Stimulated activated CD8-positive, alpha-beta memory T cell treated with anti-CD3 and anti-CD28 coated beads, Interleukin-7, amount 100 ng/mL, for 4 hours (primary cell): ENCODE measurements around the gene TMPRSS12.
"Not testable (repeated sequence)": the region's sequence is repeated elsewhere in the genome, so short reads cannot be mapped to it uniquely, and the experiment has no call there.

Experiments
- DNase-seq, 2 donors: peaks; one replicate each; pipeline ENCODE4 v3.0.0-alpha.2; 2020; ENCODE audit warnings: low read depth in 2 of 2

TMPRSS12 gene

DNA sequence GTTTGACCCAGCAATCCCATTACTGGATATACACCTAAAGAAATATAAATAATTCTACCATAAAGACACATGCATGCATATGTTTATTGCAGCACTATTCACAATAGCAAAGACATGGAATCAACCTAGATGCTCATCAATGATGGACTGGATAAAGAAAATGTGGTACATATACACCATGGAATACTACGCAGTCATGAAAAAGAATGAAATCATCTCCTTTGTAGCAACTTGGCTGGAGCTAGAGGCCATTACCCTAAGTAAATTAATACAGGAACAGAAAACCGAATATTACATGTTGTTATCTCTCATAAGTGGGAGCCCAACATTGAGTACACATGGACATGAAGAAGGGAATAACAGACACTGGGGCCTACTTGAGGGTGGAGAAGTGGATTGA, 13.0 kb downstream of the TMPRSS12 start:
- DNase-seq: not testable (repeated sequence)

DNA sequence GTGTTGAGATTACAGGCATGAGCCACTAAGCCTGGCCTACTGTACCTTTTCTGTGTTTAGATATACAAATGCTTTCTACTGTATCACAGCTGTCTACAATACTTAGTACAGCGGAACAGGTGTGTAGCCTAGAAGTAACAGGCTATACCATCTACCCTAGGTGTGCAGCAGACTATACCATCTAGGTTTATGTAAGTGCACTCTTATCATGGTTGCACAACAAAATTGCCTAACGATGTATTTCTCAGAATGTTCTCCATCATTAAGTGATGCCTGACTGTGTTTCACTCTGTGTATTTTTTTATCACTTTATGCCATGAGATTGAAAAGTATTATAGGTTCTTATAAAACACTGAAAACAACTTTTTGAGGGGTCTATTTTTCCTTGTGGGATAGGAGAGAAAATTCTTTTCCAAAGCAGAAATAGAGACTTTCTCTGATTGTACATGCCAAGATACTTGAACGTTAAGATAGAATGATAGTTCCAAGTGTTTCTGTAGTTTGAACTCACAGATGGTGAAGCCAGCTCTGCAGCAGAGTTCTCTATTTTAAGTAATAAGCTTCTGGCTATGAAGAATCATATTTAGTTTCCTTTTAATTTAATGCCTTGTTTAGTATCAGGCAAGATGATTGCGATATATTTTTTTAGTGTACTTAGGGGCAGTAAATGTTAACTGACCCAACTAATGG, 17.0 kb downstream of the TMPRSS12 start:
- no peak for DNase-seq

DNA sequence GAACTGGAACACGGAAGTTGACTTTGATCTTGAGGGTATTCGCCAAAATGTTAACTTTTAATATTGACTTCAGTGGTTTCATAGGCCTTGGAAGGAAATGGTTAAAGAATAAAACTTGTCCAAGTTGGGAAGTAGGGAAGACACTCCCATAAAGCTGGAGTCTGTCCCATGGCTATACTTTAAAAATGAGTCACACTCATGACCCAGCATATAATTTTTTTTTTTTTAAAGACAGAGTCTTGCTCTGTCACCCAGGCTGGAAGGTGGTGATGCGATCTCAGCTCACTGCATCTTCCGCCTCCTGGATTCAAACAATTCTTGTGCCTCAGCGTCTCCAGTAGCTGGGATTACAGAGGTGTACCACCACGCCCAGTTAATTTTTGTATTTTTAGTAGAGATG, 19.6 kb downstream of the TMPRSS12 start:
- no peak for DNase-seq

DNA sequence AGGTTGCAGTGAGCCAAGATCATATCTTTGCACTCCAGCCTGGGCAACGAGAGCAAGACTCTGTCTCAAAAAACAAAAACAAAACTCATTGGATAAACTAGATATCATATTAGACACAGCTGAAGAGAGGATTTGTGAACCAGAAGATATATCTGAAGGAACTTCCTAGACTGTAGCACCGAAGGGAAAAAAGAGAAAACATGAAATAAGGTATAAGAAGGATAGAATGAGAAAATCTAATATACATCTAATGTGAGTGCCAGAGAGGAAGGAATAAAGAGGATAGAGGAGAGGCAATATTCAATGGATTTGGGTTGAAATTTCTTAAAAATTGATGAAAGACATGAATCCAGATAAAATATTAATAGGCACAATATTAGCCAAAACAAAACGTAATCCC, 22.5 kb downstream of the TMPRSS12 start:
- no peak for DNase-seq

DNA sequence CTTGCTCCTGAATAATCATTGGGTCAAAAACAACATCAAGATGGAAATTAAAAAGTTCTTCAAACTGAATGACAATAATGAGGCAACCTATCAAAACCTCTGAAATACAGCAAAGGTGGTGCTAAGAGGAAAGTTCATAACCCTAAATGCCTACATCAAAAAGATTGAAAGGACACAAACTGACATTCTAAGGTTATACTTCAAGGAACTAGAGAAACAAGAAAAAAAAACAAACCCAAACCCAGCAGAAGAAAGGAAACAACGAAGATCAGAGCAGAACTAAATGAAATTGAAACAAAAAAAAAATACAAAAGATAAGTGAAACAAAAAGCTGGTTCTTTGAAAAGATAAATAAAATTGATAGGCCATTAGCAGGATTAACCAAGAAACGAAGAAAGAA, 26.2 kb downstream of the TMPRSS12 start:
- not testable (repeated sequence) for DNase-seq

DNA sequence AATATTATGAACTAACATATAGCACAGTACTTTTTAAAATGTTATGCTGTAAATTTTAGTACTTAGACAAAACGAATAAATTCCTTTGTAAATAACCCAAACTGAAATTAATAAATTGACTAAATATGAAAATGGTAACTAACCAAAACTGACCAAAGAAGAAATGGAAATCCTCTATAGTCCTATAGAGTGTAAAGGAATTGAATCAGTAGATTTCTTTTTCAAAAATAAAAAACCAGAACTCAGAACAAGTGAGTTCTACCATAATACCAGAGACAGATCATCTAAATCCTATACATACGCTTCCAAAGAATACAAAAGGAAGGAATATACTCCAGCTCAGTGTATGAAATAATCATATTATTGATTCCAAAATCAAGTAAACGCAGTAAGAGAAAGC, 39.8 kb downstream of the TMPRSS12 start:
- no peak for DNase-seq

DNA sequence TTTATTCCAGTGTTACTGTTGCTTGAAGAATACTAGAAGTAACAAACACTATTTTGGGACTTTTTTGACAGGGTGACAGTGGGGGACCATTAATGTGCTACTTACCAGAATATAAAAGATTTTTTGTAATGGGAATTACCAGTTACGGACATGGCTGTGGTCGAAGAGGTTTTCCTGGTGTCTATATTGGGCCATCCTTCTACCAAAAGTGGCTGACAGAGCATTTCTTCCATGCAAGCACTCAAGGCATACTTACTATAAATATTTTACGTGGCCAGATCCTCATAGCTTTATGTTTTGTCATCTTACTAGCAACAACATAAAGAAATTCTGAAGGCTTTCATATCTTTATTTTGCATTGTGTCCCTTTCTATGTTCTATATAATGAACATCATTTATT, 44.5 kb downstream of the TMPRSS12 start:
- no peak for DNase-seq

DNA sequence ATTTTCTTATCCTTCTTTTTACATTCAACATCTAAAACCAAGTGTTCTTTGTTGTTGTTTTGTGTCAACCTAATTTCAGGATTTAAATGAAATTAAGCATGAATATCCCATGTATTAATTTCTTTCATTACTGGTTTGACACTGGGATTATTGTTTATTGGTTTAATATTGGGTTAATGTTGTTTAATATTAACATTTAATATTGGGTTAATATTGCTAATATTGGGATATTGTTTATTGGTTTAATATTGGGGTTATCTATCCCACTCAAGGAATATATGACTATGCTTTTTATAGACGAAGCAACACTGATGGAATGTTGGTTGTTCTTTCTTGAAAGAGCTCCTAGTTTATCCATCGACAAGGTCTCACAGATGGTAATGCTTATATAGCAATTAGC, 45.9 kb downstream of the TMPRSS12 start:
- no peak for DNase-seq

DNA sequence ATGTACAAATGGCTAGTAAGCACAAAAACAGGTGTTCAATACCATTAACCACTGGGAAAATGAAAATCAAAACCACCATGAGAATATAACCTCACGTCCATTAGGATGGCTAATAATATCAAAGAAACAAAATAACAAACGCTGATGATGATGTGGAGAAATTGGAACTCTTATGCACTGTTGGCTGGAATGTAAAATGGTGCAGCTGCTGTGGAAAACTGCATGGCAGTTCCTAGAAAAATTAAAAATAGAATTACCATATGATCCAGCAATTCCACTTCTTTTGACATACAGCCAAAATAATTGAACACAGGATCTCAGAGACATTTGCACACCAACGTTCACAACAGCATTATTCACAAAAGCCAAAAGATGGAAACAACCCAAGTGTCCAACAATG, 51.5 kb downstream of the TMPRSS12 start:
- no peak for DNase-seq

DNA sequence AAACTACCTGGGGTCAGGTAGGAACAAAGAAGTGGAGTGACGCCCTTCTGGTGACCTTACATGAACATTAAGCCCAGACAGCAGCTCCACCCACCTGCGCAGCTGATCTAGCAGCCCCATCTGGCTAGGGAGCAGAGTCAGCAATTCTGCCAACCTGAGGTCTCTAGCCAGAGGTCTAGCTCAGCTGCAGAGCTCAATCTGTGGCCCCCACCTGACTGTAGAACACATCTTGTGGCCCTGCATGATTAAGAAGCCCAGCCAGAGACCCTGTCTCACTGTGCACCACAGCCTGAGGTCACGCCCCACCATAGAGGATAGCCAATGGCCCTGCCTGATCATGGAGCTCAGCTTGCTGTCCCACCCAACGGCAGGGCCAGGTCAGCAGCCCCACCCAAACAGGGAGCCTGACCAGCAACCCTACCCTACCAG, 59.0 kb downstream of the TMPRSS12 start:
- DNase-seq: no peak

DNA sequence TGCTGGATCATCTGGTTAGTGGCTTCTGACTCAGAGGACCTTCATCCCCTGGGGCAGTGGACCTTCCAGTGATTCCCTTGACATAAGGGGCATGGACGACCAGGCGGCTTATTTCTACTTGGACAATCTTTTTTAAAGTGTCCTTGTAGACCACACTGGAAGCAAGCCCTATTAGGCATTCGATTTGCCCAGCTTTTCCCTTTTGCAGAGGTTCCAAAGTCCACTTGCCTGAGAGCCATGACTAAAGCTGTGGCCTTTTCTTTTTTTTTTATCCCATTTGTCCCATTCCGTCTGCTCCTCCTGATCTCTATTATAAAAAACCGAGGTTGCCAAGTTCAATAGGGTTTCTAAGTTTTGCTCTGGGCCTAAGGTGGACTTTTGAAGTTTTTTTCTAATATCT, 65.8 kb downstream of the TMPRSS12 start:
- DNase-seq: not testable (repeated sequence)

DNA sequence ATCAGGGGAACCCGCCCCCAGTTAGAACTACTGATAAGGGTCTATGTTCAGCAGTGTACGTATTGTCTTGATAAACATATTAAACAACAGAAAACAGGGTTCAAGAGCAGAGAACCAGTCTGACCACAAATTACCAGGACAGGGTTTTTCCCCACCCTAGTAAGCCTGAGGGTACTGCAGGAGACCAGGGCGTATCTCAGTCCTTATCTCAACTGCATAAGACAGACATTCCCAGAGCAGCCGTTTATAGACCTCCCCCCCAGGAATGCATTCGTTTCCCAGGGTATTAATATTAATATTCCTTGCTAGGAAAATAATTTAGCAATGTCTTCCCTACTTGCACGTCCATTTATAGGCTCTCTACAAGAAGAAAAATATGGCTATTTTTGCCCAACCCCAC, 69.6 kb downstream of the TMPRSS12 start:
- DNase-seq: not testable (repeated sequence)

DNA sequence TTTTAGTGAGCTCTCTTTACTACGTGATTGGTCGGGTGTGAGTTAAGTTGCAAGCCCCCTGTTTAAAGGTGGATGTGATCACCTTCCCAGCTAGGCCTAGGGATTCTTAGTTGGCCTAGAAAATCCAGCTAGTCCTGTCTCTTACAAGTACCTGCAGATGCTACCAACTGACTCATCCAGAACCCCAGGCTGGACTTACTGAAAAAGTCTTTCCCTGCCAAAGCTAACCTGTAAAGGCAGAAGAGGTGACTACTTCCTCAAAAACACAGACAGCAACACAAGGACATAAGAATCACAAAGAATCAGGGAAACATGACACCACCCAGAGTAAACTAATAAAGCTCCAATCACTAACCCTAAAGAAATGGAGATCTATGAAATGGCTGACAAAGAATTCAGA, 70.5 kb downstream of the TMPRSS12 start:
- no peak for DNase-seq

DNA sequence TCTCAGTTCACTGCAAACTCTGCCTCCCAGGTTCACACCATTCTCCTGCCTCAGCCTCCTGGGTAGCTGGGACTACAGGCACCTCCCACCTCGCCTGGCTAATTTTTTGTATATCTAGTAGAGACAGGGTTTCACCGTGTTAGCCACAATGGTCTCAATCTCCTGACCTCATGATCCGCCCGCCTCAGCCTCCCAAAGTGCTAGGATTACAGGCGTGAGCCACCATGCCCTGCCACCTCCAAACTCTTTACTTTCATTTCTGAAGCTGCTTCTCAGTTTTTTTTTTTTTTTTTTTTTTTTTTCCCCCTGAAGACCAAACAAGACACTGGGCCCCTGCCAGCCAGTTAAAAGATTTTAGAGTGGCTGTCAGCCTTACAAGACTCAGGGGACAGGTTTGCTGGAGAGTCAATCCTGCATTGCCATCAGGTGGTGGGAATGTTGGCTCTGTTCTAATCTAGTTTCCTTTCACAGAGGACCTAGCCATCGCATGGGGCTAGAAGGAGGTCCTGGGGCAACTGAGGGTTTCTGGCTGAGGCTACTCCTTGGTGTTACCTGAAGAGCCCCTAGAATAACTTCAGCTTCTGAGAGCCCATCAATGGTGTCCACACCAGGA, 72.3 kb downstream of the TMPRSS12 start:
- no peak for DNase-seq

DNA sequence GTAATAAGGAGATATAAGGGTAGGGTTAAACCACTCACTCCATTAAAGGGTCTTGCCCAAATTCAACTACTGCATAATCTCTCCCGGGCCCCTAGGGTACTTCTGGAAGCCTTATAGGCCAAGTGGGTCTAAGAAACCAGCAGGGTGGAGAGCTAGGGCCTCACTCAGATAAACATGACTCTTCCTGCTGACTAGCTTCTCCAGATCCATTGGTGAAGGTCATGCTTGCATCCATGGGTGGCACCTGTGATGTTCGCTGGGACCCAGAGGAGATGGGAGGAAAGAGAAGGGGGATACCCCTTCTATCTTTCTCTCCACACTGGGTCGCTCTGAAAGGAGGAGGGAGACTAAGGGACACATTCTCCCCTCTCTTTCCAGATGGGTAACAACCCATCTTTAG, 73.6 kb downstream of the TMPRSS12 start:
- DNase-seq: no peak

DNA sequence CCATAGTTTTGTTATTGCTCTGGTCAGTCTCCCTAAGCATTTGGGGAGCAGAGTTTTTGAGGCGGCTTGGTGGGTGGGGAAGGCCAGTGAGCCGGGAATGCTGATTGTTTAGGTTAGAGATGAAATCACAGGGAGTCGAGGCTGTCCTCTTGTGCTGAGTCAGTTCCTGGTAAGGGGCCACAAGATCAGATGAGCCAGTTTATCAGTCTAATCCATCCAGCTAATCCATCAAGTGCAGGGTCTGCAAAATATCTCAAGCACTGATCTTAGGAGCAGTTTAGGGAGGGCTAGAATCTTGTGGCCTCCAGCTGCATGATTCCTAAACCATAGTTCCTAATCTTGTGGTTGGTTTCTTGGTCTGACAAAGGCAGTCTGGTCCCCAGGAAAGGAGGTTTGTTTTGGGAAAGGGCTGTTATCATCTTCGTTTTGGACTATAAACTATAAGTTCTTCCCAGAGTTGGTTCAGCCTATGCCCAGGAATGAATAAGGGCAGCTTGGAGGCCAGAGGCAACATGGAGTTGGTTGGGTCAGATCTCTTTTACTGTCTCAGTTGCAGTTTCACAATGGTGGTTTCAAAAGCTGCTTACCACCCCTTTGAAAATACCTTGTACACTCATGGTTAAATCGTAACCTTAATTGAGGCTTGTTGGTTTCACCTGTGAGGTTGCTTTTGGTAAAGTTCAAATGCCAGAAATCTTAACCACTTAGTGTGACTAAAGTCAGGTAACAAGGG, 76.0 kb downstream of the TMPRSS12 start:
- no peak for DNase-seq

DNA sequence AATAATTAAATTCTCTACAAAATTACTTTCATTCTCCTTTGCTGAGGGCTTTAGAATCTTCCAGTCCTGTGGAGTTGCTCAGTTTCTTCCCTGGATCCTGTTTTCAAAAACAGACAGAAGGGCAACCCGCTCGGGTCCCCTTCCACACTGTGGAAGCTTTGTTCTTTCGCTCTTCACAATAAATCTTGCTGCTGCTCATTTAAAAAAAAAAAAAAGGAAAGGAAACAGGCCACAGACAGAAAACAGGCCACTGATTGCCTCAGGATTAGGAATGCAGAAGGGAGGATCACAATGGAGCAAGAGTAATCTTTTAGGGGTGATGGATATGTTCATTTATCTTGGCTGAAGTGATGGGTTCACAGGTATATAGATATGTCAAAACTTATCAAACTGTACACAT, 80.1 kb downstream of the TMPRSS12 start:
- DNase-seq: no peak

DNA sequence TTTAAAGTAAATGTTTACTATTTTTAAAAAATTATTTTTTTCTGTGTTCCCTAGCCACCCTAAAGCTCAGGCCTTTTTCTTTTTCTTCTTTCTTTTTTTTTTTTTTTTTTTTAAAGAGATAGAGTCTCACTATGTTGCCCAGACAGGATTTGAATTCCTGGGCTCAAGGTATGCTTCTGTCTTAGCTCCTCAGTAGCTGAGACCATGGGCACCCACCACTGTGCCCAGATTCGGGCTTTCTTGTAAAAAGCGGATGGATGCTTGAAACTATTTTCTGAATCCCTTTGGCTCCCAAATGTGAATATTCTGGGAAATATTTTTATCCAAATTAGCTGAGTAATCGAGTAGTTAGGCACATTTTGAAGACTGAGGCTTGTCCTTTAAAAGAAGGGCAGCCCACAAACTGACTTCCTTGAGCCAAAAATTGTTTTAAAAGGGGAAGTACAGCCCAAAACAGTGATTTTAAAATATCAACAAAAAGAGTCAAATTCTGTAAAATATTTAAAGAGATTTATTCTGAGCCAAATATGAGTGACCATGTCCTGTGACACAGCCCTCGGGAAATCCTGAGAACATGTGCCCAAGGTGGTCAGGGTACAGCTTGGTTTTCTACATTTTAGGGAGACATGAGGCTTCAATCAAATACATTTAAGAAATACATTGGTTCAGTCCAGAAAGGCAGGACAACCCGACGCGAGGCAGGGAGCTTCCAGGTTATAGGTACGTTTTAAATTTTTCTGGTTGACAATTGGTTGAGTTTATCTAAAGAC, 80.8 kb downstream of the TMPRSS12 start:
- no peak for DNase-seq

DNA sequence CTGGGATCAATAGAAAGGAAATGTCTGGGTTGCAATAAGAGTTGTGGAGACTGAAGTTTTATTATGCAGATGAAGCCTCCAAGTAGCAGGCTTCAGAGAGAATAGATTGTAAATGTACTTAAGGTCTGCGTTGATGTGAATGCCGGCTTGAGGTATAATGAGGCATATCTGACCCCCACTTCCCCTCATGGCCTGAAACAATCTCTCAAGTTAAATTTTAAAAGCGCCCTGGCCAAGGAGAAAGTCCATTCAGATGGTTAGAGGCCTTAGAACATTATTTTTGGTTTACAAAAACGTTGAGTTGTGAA, 81.4 kb downstream of the TMPRSS12 start:
- DNase-seq: no peak

DNA sequence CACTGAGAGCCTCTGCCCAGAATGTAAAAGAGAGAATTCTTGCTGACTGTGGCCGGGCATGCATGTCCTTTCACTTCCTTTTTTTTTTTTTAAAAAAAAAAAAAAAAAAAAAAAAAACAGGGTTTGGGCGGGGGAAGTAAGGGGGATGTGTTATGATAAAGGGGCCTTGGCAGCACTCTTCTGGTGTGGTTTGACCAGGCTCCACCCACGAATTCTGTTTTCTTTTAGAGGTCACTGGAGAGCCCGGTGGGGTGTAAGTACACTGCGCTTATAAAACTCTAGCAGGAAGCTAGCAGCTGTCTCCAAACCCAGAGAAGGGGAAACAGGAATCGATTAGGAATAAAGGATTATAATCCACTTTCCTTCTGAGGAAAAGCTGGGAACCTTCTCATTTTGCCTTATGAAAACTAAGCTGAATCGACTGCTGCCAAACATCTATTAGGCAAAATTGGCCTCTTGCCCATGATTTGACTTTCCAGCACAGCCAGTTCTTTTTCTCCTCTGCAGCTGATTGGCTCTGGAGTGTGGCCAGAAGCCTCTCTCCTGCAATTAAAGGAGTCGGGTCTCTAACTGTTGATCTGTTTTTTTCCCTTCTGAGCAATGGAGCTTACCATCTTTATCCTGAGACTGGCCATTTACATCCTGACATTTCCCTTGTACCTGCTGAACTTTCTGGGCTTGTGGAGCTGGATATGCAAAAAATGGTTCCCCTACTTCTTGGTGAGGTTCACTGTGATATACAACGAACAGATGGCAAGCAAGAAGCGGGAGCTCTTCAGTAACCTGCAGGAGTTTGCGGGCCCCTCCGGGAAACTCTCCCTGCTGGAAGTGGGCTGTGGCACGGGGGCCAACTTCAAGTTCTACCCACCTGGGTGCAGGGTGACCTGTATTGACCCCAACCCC, 82.0 kb downstream of the TMPRSS12 start:
- peak in 1 of 2 donors; percentile 19 for DNase-seq

DNA sequence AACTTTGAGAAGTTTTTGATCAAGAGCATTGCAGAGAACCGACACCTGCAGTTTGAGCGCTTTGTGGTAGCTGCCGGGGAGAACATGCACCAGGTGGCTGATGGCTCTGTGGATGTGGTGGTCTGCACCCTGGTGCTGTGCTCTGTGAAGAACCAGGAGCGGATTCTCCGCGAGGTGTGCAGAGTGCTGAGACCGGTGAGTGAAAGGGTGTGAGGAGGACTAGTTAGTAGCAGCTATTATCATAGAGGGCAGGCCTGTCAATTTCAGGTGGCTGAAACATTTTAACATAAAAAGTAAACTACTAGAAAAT, 82.6 kb downstream of the TMPRSS12 start:
- DNase-seq: no peak

DNA sequence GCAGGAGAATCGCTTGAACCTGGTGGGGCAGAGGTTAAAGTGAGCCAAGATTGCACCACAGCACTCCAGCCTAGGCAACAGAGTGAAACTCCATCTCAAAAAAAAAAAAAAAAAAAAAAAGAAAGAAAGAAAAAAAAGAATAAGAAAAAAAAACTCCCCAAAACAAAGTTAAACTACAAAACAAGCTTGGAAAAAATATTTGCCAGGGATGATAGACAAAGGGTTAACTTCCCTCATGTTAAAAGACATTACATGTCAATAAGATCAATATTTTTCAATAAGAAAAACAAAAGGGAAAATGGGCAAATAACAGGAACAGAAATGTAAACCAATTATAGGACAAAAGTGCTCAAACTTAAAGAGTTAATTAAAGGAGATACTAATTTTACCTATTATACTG, 83.2 kb downstream of the TMPRSS12 start:
- DNase-seq: no peak
